GM23338 (cell line): ENCODE results near the gene IGDCC3. TPM values are rescaled to one million over a fixed set of nuclear protein-coding genes. Genes with fewer than 3 reads are reported as not detected.

Source experiments
- ATAC-seq: fragments of 200-7000 bp; cut with Tn5 transposase; 3 replicates; pipeline ENCODE4 v1.9.1; 2020
- DNase-seq: peaks from one replicate; pipeline ENCODE4 v3.0.0-alpha.2; 2015; ENCODE audit warnings: low spot score
- H2AFZ ChIP-seq: fragments of 200-600 bp; sonication (generic); 2 replicates; pipeline ENCODE4 v1.8.0; 2016; ENCODE audit warnings: antibody characterized with exemption, mild to moderate bottlenecking, moderate library complexity
- H3F3A ChIP-seq: fragments of 200-600 bp; sonication (generic); replicated peaks from 2 replicates; pipeline ENCODE4 v1.8.0; 2017; ENCODE audit warnings: antibody characterized with exemption, mixed run types, low read depth
- H3K27ac ChIP-seq: fragments of 200-600 bp; sonication (generic); 2 replicates; pipeline ENCODE4 v1.6.1; 2016; ENCODE audit warnings: low read depth
- H3K27me3 ChIP-seq: fragments of 200-600 bp; sonication (generic); 2 replicates; pipeline ENCODE4 v1.8.0; 2016; ENCODE audit warnings: mild to moderate bottlenecking, mixed run types, moderate library complexity; ENCODE audit not compliant: insufficient read depth
- H3K36me3 ChIP-seq: fragments of 200-600 bp; sonication (generic); 2 replicates; pipeline ENCODE4 v1.8.0; 2016; ENCODE audit warnings: mild to moderate bottlenecking; ENCODE audit not compliant: insufficient read depth
- H3K4me1 ChIP-seq: fragments of 200-600 bp; sonication (generic); 2 replicates; pipeline ENCODE4 v1.8.0; 2016; ENCODE audit warnings: mild to moderate bottlenecking, moderate library complexity; ENCODE audit not compliant: insufficient read depth
- H3K4me2 ChIP-seq: fragments of 200-600 bp; sonication (generic); 2 replicates; pipeline ENCODE4 v1.7.1; 2017; ENCODE audit warnings: mixed run types
- H3K4me3 ChIP-seq: fragments of 200-600 bp; sonication (generic); 2 replicates; pipeline ENCODE4 v1.6.1; 2016; ENCODE audit warnings: mixed run types
- H3K79me2 ChIP-seq: fragments of 200-600 bp; sonication (generic); replicated peaks from 2 replicates; pipeline ENCODE4 v1.8.0; 2017; ENCODE audit warnings: mild to moderate bottlenecking; ENCODE audit not compliant: insufficient read depth
- H3K9me2 ChIP-seq: fragments of 200-600 bp; sonication (generic); 2 replicates; pipeline ENCODE4 v1.8.0; 2017; ENCODE audit not compliant: insufficient read depth
- H4K20me1 ChIP-seq: fragments of 200-600 bp; sonication (generic); replicated peaks from 2 replicates; pipeline ENCODE4 v1.8.0; 2017; ENCODE audit warnings: mild to moderate bottlenecking; ENCODE audit not compliant: insufficient read depth
- H3K27ac Mint-ChIP-seq: 2 replicates; pipeline ENCODE4 v1.8.0; 2020; ENCODE audit warnings: inconsistent platforms, mild to moderate bottlenecking, moderate library complexity, mixed read lengths
- H3K27me3 Mint-ChIP-seq: 3 replicates; pipeline ENCODE4 v1.8.0; 2022; ENCODE audit warnings: low read depth, mild to moderate bottlenecking, moderate library complexity, mixed read lengths, inconsistent platforms; ENCODE audit not compliant: insufficient read depth, poor library complexity
- H3K36me3 Mint-ChIP-seq: 3 replicates; pipeline ENCODE4 v1.8.0; 2021; ENCODE audit warnings: low read depth, mild to moderate bottlenecking, inconsistent platforms, moderate library complexity, mixed read lengths
- H3K4me1 Mint-ChIP-seq: 3 replicates; pipeline ENCODE4 v1.8.0; 2020; ENCODE audit warnings: mild to moderate bottlenecking, inconsistent platforms, mixed read lengths
- H3K4me3 Mint-ChIP-seq: 3 replicates; pipeline ENCODE4 v1.8.0; 2021; ENCODE audit warnings: moderate library complexity, mild to moderate bottlenecking, inconsistent platforms, mixed read lengths
- H3K9me3 Mint-ChIP-seq: 3 replicates; pipeline ENCODE4 v1.8.0; 2020; ENCODE audit warnings: moderate library complexity, mild to moderate bottlenecking, inconsistent platforms, mixed read lengths
- CREB1 ChIP-seq: fragments of 250-450 bp; sonication (Bioruptor Pico); IDR thresholded peaks from 2 replicates; pipeline ENCODE4 v1.5.0; 2020; ENCODE audit warnings: low read depth, mild to moderate bottlenecking, moderate library complexity
- CTCF ChIP-seq, 2 experiments: fragments of 200-600 bp in 1 of 2; sonication (generic) in 1 of 2; conservative IDR thresholded peaks; 2 replicates each; pipeline versions ENCODE4 v1.5.1 to v1.6.1; 2016 to 2017; ENCODE audit warnings: antibody characterized with exemption in 2 of 2, low read depth in 2 of 2, mild to moderate bottlenecking in 2 of 2, moderate library complexity in 1 of 2
- EZH2 ChIP-seq: fragments of 200-600 bp; sonication (generic); IDR thresholded peaks from one replicate; pipeline ENCODE4 v1.8.0; 2017; ENCODE audit warnings: antibody characterized with exemption, mild to moderate bottlenecking, low read depth; ENCODE audit not compliant: unreplicated experiment
- JUNB ChIP-seq: IDR thresholded peaks from one replicate; pipeline ENCODE4 v1.6.1; 2016; ENCODE audit warnings: antibody characterized with exemption; ENCODE audit not compliant: unreplicated experiment
- POLR2AphosphoS5 ChIP-seq: IDR thresholded peaks from 2 replicates; pipeline ENCODE4 v1.6.1; 2016; ENCODE audit warnings: antibody characterized with exemption, low read depth
- REST ChIP-seq: IDR thresholded peaks from one replicate; pipeline ENCODE4 v1.6.1; 2018; ENCODE audit warnings: antibody characterized with exemption; ENCODE audit not compliant: unreplicated experiment
- ZNF114 ChIP-seq: fragments of 250-450 bp; sonication (Bioruptor Pico); IDR thresholded peaks from 2 replicates; pipeline ENCODE4 v1.5.0; 2020; ENCODE audit warnings: mild to moderate bottlenecking, moderate library complexity
- ZNF331 ChIP-seq: fragments of 250-450 bp; sonication (Bioruptor Pico); IDR thresholded peaks from 2 replicates; pipeline ENCODE4 v1.5.0; 2020; ENCODE audit warnings: low read depth, mild to moderate bottlenecking, moderate library complexity
- polyA plus RNA-seq: library from polyadenylated mRNA; unstranded; fragments of >200 nt; fragmentation: Nextera tagmentation; extraction: Ambion mirVana; gene quantifications from 2 replicates; pipeline ENCODE4 v1.2.1, GENCODE V29; 2016
- total RNA-seq: library from RNA; depleted of rRNA; stranded (reverse); fragments of >200 nt; shearing (Covaris generic); gene quantifications from 2 replicates; pipeline ENCODE4 v1.2.3, GENCODE V29; 2014

Gene IGDCC3
- total and polyA plus RNA-seq, 2 experiments from 2014 or later = 15.3 to 30.7 TPM

GRCh38 chr15:65329984-65330735, 47.6 kb downstream of the IGDCC3 start:
- H3K9me3 Mint-ChIP-seq = no peaks in the 10 kb centered on the region; the same call in 2 of the 3 replicates
- Histone ChIP-seq H3K27me3 (no peaks in the 10 kb centered on the region), H3K4me2 (no peak overlapping the region), H3K4me3 (no peak overlapping the region), H3K36me3 (no peaks in the 10 kb centered on the region), H2AFZ (no peak overlapping the region), H4K20me1 (no peaks in the 10 kb centered on the region; the same call in 1 of the 2 replicates), H3F3A (0 out of 2 replicates have a peak, but pooled peaks cover 15% of the 10 kb centered on the region), H3K27ac (no peak overlapping the region), H3K4me1 (peaks cover 38% of the 10 kb centered on the region), H3K79me2 (no peaks in the 10 kb centered on the region), H3K9me2 (no peaks in the 10 kb centered on the region)
- DNase-seq (peak; percentile 45), ATAC-seq (peak; percentile 3; the same call in 2 of the 3 replicates)
- H3K36me3 Mint-ChIP-seq = peaks cover 34% of the 10 kb centered on the region
- TF ChIP-seq JUNB = no peak
- TF ChIP-seq CTCF (conservative IDR thresholded peaks at IDR 0.05; ENCODE audit: low read depth in 2 of 2) = peak in 1 of 2 experiments; percentile 41; a peak in 2 of 4 replicates
- no peak for TF ChIP-seq ZNF114 (CRISPR knock-in tag)
- no peak for TF ChIP-seq ZNF331 (CRISPR knock-in tag)
- peaks cover 39% of the 10 kb centered on the region for H3K4me1 Mint-ChIP-seq
- no peak overlapping the region for H3K27ac Mint-ChIP-seq
- H3K27me3 Mint-ChIP-seq = peaks cover 5% of the 10 kb centered on the region
- H3K4me3 Mint-ChIP-seq = no peak overlapping the region

GRCh38 chr15:65329288-65329983, 48.4 kb downstream of the IGDCC3 start:
- Mint-ChIP-seq H3K36me3 (peaks cover 34% of the 10 kb centered on the region), H3K4me3 (no peak overlapping the region), H3K9me3 (no peaks in the 10 kb centered on the region; the same call in 2 of the 3 replicates), H3K4me1 (peaks cover 33% of the 10 kb centered on the region), H3K27me3 (peaks cover 5% of the 10 kb centered on the region), H3K27ac (no peak overlapping the region)
- no peaks in the 10 kb centered on the region for H3K9me2 ChIP-seq
- H3K36me3 ChIP-seq = no peaks in the 10 kb centered on the region
- no peak overlapping the region for H2AFZ ChIP-seq
- H3K27me3 ChIP-seq = no peaks in the 10 kb centered on the region
- H3K4me1 ChIP-seq = peaks cover 30% of the 10 kb centered on the region
- no peak for ATAC-seq
- H3K4me2 ChIP-seq = no peak overlapping the region
- no peaks in the 10 kb centered on the region for H3K79me2 ChIP-seq
- H3K27ac ChIP-seq = no peak overlapping the region
- no peak overlapping the region for H3K4me3 ChIP-seq
- H4K20me1 ChIP-seq = no peaks in the 10 kb centered on the region; the same call in 1 of the 2 replicates
- 0 out of 2 replicates have a peak, but pooled peaks cover 15% of the 10 kb centered on the region for H3F3A ChIP-seq
- DNase-seq = no peak
- no peak for TF ChIP-seq ZNF331 (CRISPR knock-in tag)
- no peak for TF ChIP-seq ZNF114 (CRISPR knock-in tag)
- TF ChIP-seq JUNB = no peak
- TF ChIP-seq CREB1 = no peak
- no peak for TF ChIP-seq REST
- no peak for TF ChIP-seq CTCF (conservative IDR thresholded peaks at IDR 0.05; ENCODE audit: low read depth in 2 of 2)
- no peak for TF ChIP-seq EZH2
- no peak for TF ChIP-seq POLR2AphosphoS5
